A673 (cell line): ENCODE results near the gene NCOA6. TPM values are rescaled to one million over a fixed set of nuclear protein-coding genes. Genes with fewer than 3 reads are reported as not detected.

Experiments
- BruUV-seq: library from RNA; stranded (reverse); fragments of 400-500 nt; replicated peaks from 2 replicates; lab custom pipeline; 2021; lab: Mats Ljungman, UMichigan
- CTCF ChIA-PET: fragments of 300-600 bp; sonication (Branson Sonifier 250); formaldehyde crosslinking; loops from one replicate; lab custom pipeline; 2022; ENCODE audit warnings: antibody characterized with exemption; lab: Charles Lee
- POLR2A ChIA-PET: fragments of 300-600 bp; sonication (Branson Sonifier 250); formaldehyde crosslinking; loops from one replicate; lab custom pipeline; 2022; ENCODE audit warnings: antibody characterized with exemption; ENCODE audit not compliant: low non-redundant PET; lab: Charles Lee
- DNase-seq: peaks from one replicate; pipeline ENCODE4 v3.0.0-alpha.2; 2015; ENCODE audit warnings: low spot score
- H3K27ac ChIP-seq: fragments of 200-600 bp; sonication (generic); 2 replicates; pipeline ENCODE4 v1.5.1; 2016; ENCODE audit warnings: mixed run types, low read depth, mild to moderate bottlenecking, mixed read lengths, antibody characterized with exemption, low read length; ENCODE audit not compliant: poor library complexity, severe bottlenecking
- H3K27me3 ChIP-seq: fragments of 200-600 bp; sonication (generic); replicated peaks from 2 replicates; pipeline ENCODE4 v1.6.1; 2017; ENCODE audit warnings: mixed run types, low read depth, mild to moderate bottlenecking, mixed read lengths, antibody characterized with exemption, low read length; ENCODE audit not compliant: insufficient read depth, poor library complexity
- H3K36me3 ChIP-seq: fragments of 200-600 bp; sonication (generic); 2 replicates; pipeline ENCODE4 v1.6.1; 2016; ENCODE audit warnings: mixed run types, mild to moderate bottlenecking, mixed read lengths, antibody characterized with exemption, low read length; ENCODE audit not compliant: insufficient read depth, poor library complexity, severe bottlenecking
- H3K4me1 ChIP-seq: fragments of 200-600 bp; sonication (generic); 2 replicates; pipeline ENCODE4 v1.6.1; 2017; ENCODE audit warnings: mixed run types, mild to moderate bottlenecking, mixed read lengths, antibody characterized with exemption, low read length; ENCODE audit not compliant: insufficient read depth, poor library complexity, severe bottlenecking
- H3K4me3 ChIP-seq: fragments of 200-600 bp; sonication (generic); 2 replicates; pipeline ENCODE4 v1.5.1; 2016; ENCODE audit warnings: low read depth, mixed run types, mild to moderate bottlenecking, mixed read lengths, low read length; ENCODE audit not compliant: poor library complexity, severe bottlenecking
- H3K9me3 ChIP-seq: fragments of 200-600 bp; sonication (generic); 2 replicates; pipeline ENCODE4 v1.6.1; 2016; ENCODE audit warnings: mixed run types, low read depth, mild to moderate bottlenecking, mixed read lengths, antibody characterized with exemption, low read length; ENCODE audit not compliant: poor library complexity, severe bottlenecking
- CTCF ChIP-seq: fragments of 300-800, 200-600 bp; sonication (generic); conservative IDR thresholded peaks from 2 replicates; pipeline ENCODE4 v1.5.1; 2017; ENCODE audit warnings: low read depth, mild to moderate bottlenecking, antibody characterized with exemption, low read length, moderate library complexity, mixed read lengths
- EZH2 ChIP-seq: fragments of 200-600 bp; sonication (generic); IDR thresholded peaks from 2 replicates; pipeline ENCODE4 v1.6.1; 2017; ENCODE audit warnings: borderline replicate concordance, low read depth, mild to moderate bottlenecking, mixed read lengths, antibody characterized with exemption, low read length; ENCODE audit not compliant: poor library complexity, severe bottlenecking
- intact Hi-C: fragments of 100-400 bp; cut with micrococcal nuclease; formaldehyde crosslinking; loops from one replicate; pipeline ENCODE4 v1.10.0; 2022; ENCODE audit not compliant: unreplicated experiment
- total RNA-seq: library from RNA; stranded (reverse); gene quantifications from 2 replicates; pipeline ENCODE4 v1.2.3, GENCODE V29; 2021

Gene NCOA6
- total RNA-seq, 1 experiment from 2014 or later, result 39.9 TPM

- intact Hi-C loops, result no loop called here
- no TSS peak for BruUV-seq
- POLR2A ChIA-PET, result no interaction called here
Observed at GRCh38 chr20:34746674-34747073, 78.8 kb downstream of the NCOA6 start.

GRCh38 chr20:34744847-34745246 lies 80.6 kb downstream of the NCOA6 start:
- no peaks in the 10 kb centered on the region for H3K27me3 ChIP-seq
- ChIA-PET POLR2A (no interaction called here), CTCF (no interaction called here)
- peaks cover 57% of the 10 kb centered on the region for H3K36me3 ChIP-seq
- no peak overlapping the region for H3K27ac ChIP-seq
- intact Hi-C loops, result no loop called here
- H3K9me3 ChIP-seq, result no peaks in the 10 kb centered on the region
- H3K4me3 ChIP-seq, result no peak overlapping the region
- no peaks in the 10 kb centered on the region for H3K4me1 ChIP-seq
- TF ChIP-seq CTCF (no peak), EZH2 (no peak)
- BruUV-seq, result no TSS peak
- DNase-seq, result no peak

More at GRCh38 chr20:34746674-34747073, 78.8 kb downstream of the NCOA6 start:
- TF ChIP-seq CTCF, result no peak
- TF ChIP-seq EZH2, result no peak
- CTCF ChIA-PET, result interaction anchor here (0.6 kb wide), 1 partner anchor 552 kb away, joined by 3 read pairs; no protein-coding TSS in a partner anchor
- no peak overlapping the region for H3K27ac ChIP-seq
- no peaks in the 10 kb centered on the region for H3K9me3 ChIP-seq
- H3K36me3 ChIP-seq, result peaks cover 66% of the 10 kb centered on the region
- no peak overlapping the region for H3K4me3 ChIP-seq
- DNase-seq, result no peak
- H3K4me1 ChIP-seq, result no peaks in the 10 kb centered on the region
- no peaks in the 10 kb centered on the region for H3K27me3 ChIP-seq

GRCh38 chr20:34744340-34744739 lies 81.1 kb downstream of the NCOA6 start:
- TF ChIP-seq CTCF, result no peak
- TF ChIP-seq EZH2, result no peak
- intact Hi-C loops, result no loop called here
- H3K36me3 ChIP-seq, result peaks cover 54% of the 10 kb centered on the region
- ChIA-PET POLR2A (no interaction called here), CTCF (no interaction called here)
- no peak overlapping the region for H3K4me3 ChIP-seq
- no peaks in the 10 kb centered on the region for H3K9me3 ChIP-seq
- H3K4me1 ChIP-seq, result no peaks in the 10 kb centered on the region
- H3K27ac ChIP-seq, result no peak overlapping the region
- H3K27me3 ChIP-seq, result no peaks in the 10 kb centered on the region
- no TSS peak for BruUV-seq
- DNase-seq, result no peak
